Osteoblast (primary cell): ENCODE measurements around the gene TPCN1. TPM values are rescaled to one million over a fixed set of nuclear protein-coding genes. Genes with fewer than 3 reads are reported as not detected.
"Not testable (repeated sequence)": the region's sequence is repeated elsewhere in the genome, so short reads cannot be mapped to it uniquely, and the experiment has no call there.

Source experiments
- DNase-seq: peaks from one replicate; pipeline ENCODE4 v3.0.0; 2011; ENCODE audit warnings: low spot score, mixed read lengths; ENCODE audit not compliant: insufficient read length; ENCODE audit errors: missing footprints
- H2AFZ ChIP-seq: 2 replicates; pipeline ENCODE4 v1.6.0; 2011; ENCODE audit warnings: mild to moderate bottlenecking, low read length
- H3K27ac ChIP-seq: 2 replicates; pipeline ENCODE4 v1.5.1; 2011; ENCODE audit warnings: mild to moderate bottlenecking, low read depth, low read length, moderate library complexity
- H3K27me3 ChIP-seq: 2 replicates; pipeline ENCODE4 v1.6.0; 2012; ENCODE audit warnings: mild to moderate bottlenecking, control low read depth, inconsistent platforms, low read length, moderate library complexity; ENCODE audit not compliant: insufficient read depth
- H3K36me3 ChIP-seq: 2 replicates; pipeline ENCODE4 v1.5.1; 2011; ENCODE audit warnings: mild to moderate bottlenecking, low read length, control low read depth, moderate library complexity; ENCODE audit not compliant: insufficient read depth
- H3K4me1 ChIP-seq: 2 replicates; pipeline ENCODE4 v1.5.1; 2011; ENCODE audit warnings: mild to moderate bottlenecking, low read length, control low read depth, moderate library complexity; ENCODE audit not compliant: insufficient read depth
- H3K4me2 ChIP-seq: 2 replicates; pipeline ENCODE4 v1.6.0; 2011; ENCODE audit warnings: mild to moderate bottlenecking, low read length; ENCODE audit not compliant: insufficient read depth
- H3K4me3 ChIP-seq: fragments of 200-600 bp; sonication (generic); 3 replicates; pipeline ENCODE4 v1.5.1; 2012; ENCODE audit warnings: mild to moderate bottlenecking, low read length, inconsistent platforms; ENCODE audit not compliant: insufficient read depth
- H3K79me2 ChIP-seq: 2 replicates; pipeline ENCODE4 v1.6.0; 2012; ENCODE audit warnings: mild to moderate bottlenecking, low read length, control low read depth, inconsistent platforms; ENCODE audit not compliant: insufficient read depth
- H3K9me3 ChIP-seq: 2 replicates; pipeline ENCODE4 v1.5.1; 2011; ENCODE audit warnings: low read depth, low read length, control low read depth
- H4K20me1 ChIP-seq: 2 replicates; pipeline ENCODE4 v1.6.0; 2012; ENCODE audit warnings: mild to moderate bottlenecking, low read length, control low read depth; ENCODE audit not compliant: insufficient read depth
- CTCF ChIP-seq: IDR thresholded peaks from 2 replicates; pipeline ENCODE4 v1.5.1; 2011; ENCODE audit warnings: mild to moderate bottlenecking, low read depth, low read length, moderate library complexity; ENCODE audit errors: extremely low read depth
- total RNA-seq: library from RNA; depleted of rRNA; stranded (reverse); fragments of >200 nt; gene quantifications from 2 replicates; pipeline ENCODE4 v1.2.3, GENCODE V29; 2012

Gene TPCN1
- total RNA-seq, 1 donor = 25.7 TPM

DNA sequence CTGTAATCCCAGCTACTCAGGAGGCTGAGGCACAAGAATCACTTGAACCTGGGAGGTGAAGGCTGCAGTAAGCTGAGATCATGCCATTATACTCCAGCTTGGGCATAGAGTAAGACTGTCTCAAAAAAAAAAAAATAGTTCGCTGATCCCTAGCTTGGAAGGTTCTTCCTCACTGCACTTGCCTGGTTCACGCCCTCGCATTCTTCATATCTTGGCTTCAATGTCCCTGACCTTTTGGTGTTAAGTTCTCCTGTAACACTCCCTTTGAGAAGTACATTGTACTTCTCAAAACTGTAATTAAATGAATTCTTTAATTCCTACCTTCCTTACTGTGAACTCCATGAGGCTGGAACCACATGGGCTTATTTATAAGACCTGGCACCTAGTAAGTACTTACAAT lies 16.5 kb upstream of the TPCN1 start:
- H3K4me2 ChIP-seq = no peak overlapping the region
- no peak for TF ChIP-seq CTCF

DNA sequence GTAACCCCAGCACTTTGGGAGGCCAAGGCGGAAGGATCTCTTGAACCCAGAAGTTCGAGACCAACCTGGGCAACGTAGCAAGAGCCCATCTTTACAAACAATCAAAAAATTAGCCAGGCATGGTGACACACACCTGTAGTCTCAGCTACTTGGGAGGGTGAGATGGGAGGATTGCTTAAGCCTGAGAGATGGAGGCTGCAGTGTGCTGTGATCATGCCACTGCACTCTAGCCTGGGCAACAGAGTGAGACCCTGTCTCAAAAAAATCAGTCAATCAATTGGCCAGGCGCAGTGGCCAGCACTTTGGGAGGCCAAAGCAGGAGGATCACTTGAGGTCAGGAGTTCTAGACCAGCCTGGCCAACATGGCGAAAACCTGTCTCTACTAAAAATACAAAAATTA lies 14.5 kb upstream of the TPCN1 start:
- H4K20me1 ChIP-seq = not testable (repeated sequence)

More for the DNA sequence above, 16.5 kb upstream of the TPCN1 start:
- Histone ChIP-seq H3K4me3 (no peak overlapping the region), H4K20me1 (no peaks in the 10 kb centered on the region), H2AFZ (no peak overlapping the region), H3K4me1 (no peaks in the 10 kb centered on the region), H3K27me3 (no peaks in the 10 kb centered on the region), H3K9me3 (no peaks in the 10 kb centered on the region), H3K27ac (no peak overlapping the region), H3K36me3 (no peaks in the 10 kb centered on the region), H3K79me2 (no peaks in the 10 kb centered on the region)
- DNase-seq = no peak

GRCh38 chr12:113207613-113208040 lies 13.6 kb upstream of the TPCN1 start:
- Histone ChIP-seq H4K20me1 (no peaks in the 10 kb centered on the region), H3K27ac (no peak overlapping the region), H3K27me3 (no peaks in the 10 kb centered on the region), H3K79me2 (no peaks in the 10 kb centered on the region), H2AFZ (no peak overlapping the region), H3K9me3 (no peaks in the 10 kb centered on the region), H3K4me3 (no peak overlapping the region), H3K4me1 (no peaks in the 10 kb centered on the region), H3K4me2 (no peak overlapping the region), H3K36me3 (no peaks in the 10 kb centered on the region)
- TF ChIP-seq CTCF = no peak
- no peak for DNase-seq

More for the DNA sequence above, 14.5 kb upstream of the TPCN1 start:
- H3K36me3 ChIP-seq, H3K4me3 ChIP-seq, H3K4me2 ChIP-seq, H3K4me1 ChIP-seq, H3K27ac ChIP-seq, H2AFZ ChIP-seq, H3K9me3 ChIP-seq, H3K79me2 ChIP-seq, H3K27me3 ChIP-seq, DNase-seq: not testable (repeated sequence)

GRCh38 chr12:113208041-113208934 lies 13.0 kb upstream of the TPCN1 start:
- H2AFZ ChIP-seq = peak overlapping the region; percentile 81
- no peak overlapping the region for H3K4me2 ChIP-seq
- TF ChIP-seq CTCF = no peak
- H3K4me1 ChIP-seq = no peaks in the 10 kb centered on the region
- H3K9me3 ChIP-seq = no peaks in the 10 kb centered on the region
- H3K79me2 ChIP-seq = no peaks in the 10 kb centered on the region
- H4K20me1 ChIP-seq = no peaks in the 10 kb centered on the region
- no peaks in the 10 kb centered on the region for H3K27me3 ChIP-seq
- H3K36me3 ChIP-seq = no peaks in the 10 kb centered on the region
- H3K4me3 ChIP-seq = no peak overlapping the region
- DNase-seq = no peak
- H3K27ac ChIP-seq = no peak overlapping the region
